Loucy (cell line): ENCODE data around the gene NAA38.

ENCODE experiments used
- EZH2phosphoT487 ChIP-seq: fragments of 200-600 bp; IDR thresholded peaks from 2 replicates; pipeline ENCODE4 v1.6.1; 2018; ENCODE audit warnings: antibody characterized with exemption, mild to moderate bottlenecking, moderate library complexity, borderline replicate concordance
- TF ChIP-seq, protein P1 (sequence below): fragments of 200-600 bp; sonication (generic); conservative IDR thresholded peaks from 2 replicates; pipeline ENCODE4 v1.5.1; 2014; ENCODE audit warnings: mild to moderate bottlenecking, antibody characterized with exemption, low read length

DNA sequence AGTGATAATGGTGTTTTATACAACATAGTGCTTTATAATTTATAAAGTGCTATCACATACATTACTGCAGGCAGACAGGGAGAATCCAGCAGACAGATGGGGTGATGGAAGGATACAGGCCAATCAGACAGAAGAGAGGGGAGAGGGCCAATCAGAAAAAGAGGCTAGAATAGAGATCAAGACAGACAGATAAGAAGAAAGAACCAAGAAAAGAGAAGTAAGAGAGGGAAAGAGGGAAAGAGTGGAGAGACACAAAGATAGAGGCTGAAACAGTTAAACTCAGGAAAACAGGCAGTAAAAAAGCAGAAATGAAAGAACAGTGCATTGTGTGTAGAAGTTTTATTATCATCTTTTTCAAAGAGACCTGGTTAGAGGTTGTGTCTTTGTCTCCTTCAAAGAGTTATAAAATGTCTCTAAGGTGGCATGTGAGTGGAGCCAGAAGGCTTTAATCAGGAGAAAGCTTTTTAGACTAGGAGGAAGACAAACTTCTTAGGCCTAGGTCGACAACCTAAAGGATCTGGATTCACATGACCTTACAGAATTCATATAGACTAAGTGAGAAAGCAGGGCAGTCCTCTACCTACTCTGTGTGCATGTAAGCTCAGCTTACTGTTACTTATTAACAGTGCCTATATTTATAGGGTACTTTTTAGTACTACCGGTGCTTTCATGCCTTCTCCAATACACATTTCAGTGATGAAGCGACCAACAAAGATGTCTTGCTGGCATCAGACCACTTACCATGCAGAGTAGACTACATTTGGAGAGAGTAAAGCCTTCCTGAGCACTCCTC, 22.9 kb upstream of the NAA38 start:
- TF ChIP-seq, protein P1, sequence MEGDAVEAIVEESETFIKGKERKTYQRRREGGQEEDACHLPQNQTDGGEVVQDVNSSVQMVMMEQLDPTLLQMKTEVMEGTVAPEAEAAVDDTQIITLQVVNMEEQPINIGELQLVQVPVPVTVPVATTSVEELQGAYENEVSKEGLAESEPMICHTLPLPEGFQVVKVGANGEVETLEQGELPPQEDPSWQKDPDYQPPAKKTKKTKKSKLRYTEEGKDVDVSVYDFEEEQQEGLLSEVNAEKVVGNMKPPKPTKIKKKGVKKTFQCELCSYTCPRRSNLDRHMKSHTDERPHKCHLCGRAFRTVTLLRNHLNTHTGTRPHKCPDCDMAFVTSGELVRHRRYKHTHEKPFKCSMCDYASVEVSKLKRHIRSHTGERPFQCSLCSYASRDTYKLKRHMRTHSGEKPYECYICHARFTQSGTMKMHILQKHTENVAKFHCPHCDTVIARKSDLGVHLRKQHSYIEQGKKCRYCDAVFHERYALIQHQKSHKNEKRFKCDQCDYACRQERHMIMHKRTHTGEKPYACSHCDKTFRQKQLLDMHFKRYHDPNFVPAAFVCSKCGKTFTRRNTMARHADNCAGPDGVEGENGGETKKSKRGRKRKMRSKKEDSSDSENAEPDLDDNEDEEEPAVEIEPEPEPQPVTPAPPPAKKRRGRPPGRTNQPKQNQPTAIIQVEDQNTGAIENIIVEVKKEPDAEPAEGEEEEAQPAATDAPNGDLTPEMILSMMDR, result no peak
- no peak for TF ChIP-seq EZH2phosphoT487
